ENCODE data around the gene SOCS6. TPM values are rescaled to one million over a fixed set of nuclear protein-coding genes. Genes with fewer than 3 reads are reported as not detected.

SOCS6 gene
- total and polyA plus RNA-seq, 2 of the 13 experiments (the other 11 are each of a cell fraction or from before 2014, with no cell fraction given), result 18.6 to 38.3 TPM

DNA sequence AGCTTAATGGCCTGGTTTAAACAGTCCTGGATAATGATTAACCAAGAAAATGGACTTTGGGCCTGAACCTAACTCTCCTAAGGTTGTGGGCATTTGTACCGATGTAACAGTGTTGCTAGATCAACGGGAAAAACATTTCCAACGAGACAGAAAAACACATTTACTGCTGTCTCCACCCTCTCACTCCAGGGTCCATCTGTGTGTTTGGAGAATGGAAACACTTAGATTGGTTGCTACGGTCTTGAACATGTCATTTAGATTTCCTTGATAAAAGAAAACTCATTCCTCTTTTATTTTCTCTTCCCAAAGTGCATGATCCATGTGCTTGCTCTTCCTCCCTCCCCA is 88.0 kb downstream of the SOCS6 start (continued):
- TF ChIP-seq RBAK (CRISPR knock-in tag; IDR thresholded peaks at IDR 0.05), result no peak
- no peak for TF ChIP-seq SMAD1 (CRISPR knock-in tag; IDR thresholded peaks at IDR 0.05; ENCODE audit: borderline replicate concordance, low read depth)
- TF ChIP-seq, protein P1, sequence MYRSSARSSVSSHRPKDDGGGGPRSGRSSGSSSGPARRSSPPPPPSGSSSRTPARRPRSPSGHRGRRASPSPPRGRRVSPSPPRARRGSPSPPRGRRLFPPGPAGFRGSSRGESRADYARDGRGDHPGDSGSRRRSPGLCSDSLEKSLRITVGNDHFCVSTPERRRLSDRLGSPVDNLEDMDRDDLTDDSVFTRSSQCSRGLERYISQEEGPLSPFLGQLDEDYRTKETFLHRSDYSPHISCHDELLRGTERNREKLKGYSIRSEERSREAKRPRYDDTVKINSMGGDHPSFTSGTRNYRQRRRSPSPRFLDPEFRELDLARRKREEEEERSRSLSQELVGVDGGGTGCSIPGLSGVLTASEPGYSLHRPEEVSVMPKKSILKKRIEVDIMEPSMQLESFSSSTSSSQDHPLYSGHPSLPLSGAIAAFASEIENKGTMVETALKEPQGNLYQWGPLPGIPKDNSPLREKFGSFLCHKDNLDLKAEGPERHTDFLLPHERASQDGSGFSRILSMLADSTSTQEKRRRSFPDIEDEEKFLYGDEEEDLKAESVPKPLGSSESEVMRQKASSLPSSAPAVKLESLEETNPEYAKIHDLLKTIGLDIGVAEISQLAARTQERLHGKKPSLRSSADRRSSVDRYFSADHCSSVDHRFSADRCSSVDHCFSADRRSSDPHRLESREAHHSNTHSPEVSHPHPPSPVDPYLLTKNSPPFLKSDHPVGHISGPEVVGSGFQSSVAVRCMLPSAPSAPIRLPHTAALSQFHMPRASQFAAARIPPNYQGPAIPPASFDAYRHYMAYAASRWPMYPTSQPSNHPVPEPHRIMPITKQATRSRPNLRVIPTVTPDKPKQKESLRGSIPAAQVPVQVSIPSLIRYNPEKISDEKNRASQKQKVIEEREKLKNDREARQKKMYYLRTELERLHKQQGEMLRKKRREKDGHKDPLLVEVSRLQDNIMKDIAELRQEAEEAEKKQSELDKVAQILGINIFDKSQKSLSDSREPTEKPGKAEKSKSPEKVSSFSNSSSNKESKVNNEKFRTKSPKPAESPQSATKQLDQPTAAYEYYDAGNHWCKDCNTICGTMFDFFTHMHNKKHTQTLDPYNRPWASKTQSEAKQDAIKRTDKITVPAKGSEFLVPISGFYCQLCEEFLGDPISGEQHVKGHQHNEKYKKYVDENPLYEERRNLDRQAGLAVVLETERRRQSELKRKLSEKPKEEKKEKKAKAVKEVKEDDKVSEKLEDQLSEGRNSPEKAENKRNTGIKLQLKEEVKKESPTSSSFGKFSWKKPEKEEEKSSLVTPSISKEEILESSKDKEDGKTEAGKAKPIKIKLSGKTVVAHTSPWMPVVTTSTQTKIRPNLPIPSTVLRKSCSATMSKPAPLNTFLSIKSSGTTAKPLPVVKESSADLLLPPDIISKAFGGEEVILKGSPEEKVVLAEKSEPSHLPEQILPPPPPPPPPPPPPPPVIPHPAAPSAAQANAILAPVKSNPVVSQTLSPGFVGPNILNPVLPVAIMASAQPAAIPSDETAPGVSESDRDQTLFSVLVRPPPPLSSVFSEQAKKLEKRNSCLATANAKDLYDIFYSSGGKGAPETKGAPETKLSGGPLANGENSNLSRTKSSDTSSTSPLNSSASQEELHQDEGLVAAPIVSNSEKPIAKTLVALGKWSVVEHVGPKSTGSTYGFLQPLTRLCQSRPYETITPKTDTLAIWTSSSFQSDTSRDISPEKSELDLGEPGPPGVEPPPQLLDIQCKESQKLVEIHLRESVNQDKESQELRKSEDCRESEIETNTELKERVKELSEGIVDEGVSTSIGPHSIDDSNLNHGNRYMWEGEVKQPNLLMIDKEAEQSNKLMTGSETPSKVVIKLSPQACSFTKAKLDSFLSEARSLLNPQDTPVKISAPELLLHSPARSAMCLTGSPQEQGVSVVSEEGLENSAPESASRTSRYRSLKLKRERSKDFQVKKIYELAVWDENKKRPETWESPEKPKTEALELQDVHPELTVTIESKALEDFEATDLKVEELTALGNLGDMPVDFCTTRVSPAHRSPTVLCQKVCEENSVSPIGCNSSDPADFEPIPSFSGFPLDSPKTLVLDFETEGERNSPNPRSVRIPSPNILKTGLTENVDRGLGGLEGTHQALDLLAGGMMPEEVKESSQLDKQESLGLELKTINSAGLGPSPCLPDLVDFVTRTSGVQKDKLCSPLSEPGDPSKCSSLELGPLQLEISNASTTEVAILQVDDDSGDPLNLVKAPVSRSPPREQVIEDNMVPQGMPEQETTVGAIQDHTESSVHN (CRISPR knock-in tag; IDR thresholded peaks at IDR 0.05), result no peak
- TF ChIP-seq, protein P2, sequence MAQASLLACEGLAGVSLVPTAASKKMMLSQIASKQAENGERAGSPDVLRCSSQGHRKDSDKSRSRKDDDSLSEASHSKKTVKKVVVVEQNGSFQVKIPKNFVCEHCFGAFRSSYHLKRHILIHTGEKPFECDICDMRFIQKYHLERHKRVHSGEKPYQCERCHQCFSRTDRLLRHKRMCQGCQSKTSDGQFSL (CRISPR knock-in tag; IDR thresholded peaks at IDR 0.05), result no peak
- TF ChIP-seq HNRNPK (IDR thresholded peaks at IDR 0.05; ENCODE audit: low read depth, low read length, poor library complexity, severe bottlenecking), result no peak
- 0 out of 2 replicates have a peak, but pooled peaks have one; percentile 17 for TF ChIP-seq MEIS1 (CRISPR knock-in tag; IDR thresholded peaks at IDR 0.05; ENCODE audit: borderline replicate concordance)
- TF ChIP-seq MTF1 (CRISPR knock-in tag; IDR thresholded peaks at IDR 0.05), result no peak
- TF ChIP-seq ZNF660 (CRISPR knock-in tag; IDR thresholded peaks at IDR 0.05; ENCODE audit: borderline replicate concordance, low read depth), result no peak
- no peak for TF ChIP-seq ZFP36 (IDR thresholded peaks at IDR 0.05; ENCODE audit: borderline replicate concordance, low read depth, low read length, partially characterized antibody)
- no peak for TF ChIP-seq ZNF251 (CRISPR knock-in tag; IDR thresholded peaks at IDR 0.05)
- no peak for TF ChIP-seq ONECUT2 (CRISPR knock-in tag; IDR thresholded peaks at IDR 0.05)
- TF ChIP-seq HES4 (CRISPR knock-in tag; IDR thresholded peaks at IDR 0.05; ENCODE audit: borderline replicate concordance), result no peak
- TF ChIP-seq, protein P3, sequence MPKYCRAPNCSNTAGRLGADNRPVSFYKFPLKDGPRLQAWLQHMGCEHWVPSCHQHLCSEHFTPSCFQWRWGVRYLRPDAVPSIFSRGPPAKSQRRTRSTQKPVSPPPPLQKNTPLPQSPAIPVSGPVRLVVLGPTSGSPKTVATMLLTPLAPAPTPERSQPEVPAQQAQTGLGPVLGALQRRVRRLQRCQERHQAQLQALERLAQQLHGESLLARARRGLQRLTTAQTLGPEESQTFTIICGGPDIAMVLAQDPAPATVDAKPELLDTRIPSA (CRISPR knock-in tag; IDR thresholded peaks at IDR 0.05; ENCODE audit: borderline replicate concordance), result no peak
- TF ChIP-seq MEF2D (CRISPR knock-in tag; IDR thresholded peaks at IDR 0.05), result no peak
- TF ChIP-seq, protein P4, sequence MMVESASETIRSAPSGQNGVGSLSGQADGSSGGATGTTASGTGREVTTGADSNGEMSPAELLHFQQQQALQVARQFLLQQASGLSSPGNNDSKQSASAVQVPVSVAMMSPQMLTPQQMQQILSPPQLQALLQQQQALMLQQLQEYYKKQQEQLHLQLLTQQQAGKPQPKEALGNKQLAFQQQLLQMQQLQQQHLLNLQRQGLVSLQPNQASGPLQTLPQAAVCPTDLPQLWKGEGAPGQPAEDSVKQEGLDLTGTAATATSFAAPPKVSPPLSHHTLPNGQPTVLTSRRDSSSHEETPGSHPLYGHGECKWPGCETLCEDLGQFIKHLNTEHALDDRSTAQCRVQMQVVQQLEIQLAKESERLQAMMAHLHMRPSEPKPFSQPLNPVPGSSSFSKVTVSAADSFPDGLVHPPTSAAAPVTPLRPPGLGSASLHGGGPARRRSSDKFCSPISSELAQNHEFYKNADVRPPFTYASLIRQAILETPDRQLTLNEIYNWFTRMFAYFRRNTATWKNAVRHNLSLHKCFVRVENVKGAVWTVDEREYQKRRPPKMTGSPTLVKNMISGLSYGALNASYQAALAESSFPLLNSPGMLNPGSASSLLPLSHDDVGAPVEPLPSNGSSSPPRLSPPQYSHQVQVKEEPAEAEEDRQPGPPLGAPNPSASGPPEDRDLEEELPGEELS (CRISPR knock-in tag; IDR thresholded peaks at IDR 0.05), result peak; percentile 70; the same call in 1 of the 2 replicates
- no peak for TF ChIP-seq CENPT (CRISPR knock-in tag; IDR thresholded peaks at IDR 0.05; ENCODE audit: low read depth)
- no peak for TF ChIP-seq ZNF724P (CRISPR knock-in tag; IDR thresholded peaks at IDR 0.05; ENCODE audit: borderline replicate concordance)

Measured in HepG2 (cell line).